ENCODE results near the gene STK24.
A peak's percentile ranks its signal among the peaks of the same experiment; 100 is the strongest.

Gene STK24

GRCh38 chr13:98459721-98460370 lies 117.1 kb downstream of the STK24 start:
- DNase-seq (ENCODE audit: low read depth, low spot score), result no peak
- TF ChIP-seq, protein P1, sequence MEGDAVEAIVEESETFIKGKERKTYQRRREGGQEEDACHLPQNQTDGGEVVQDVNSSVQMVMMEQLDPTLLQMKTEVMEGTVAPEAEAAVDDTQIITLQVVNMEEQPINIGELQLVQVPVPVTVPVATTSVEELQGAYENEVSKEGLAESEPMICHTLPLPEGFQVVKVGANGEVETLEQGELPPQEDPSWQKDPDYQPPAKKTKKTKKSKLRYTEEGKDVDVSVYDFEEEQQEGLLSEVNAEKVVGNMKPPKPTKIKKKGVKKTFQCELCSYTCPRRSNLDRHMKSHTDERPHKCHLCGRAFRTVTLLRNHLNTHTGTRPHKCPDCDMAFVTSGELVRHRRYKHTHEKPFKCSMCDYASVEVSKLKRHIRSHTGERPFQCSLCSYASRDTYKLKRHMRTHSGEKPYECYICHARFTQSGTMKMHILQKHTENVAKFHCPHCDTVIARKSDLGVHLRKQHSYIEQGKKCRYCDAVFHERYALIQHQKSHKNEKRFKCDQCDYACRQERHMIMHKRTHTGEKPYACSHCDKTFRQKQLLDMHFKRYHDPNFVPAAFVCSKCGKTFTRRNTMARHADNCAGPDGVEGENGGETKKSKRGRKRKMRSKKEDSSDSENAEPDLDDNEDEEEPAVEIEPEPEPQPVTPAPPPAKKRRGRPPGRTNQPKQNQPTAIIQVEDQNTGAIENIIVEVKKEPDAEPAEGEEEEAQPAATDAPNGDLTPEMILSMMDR (IDR thresholded peaks at IDR 0.05; ENCODE audit: low read depth, low read length), result no peak
- in situ Hi-C loops (cut with HindIII; ENCODE audit: low sequenced_read_pairs), result no loop called here
- no peak overlapping the region for H3K4me3 ChIP-seq (ENCODE audit: low read depth, low read length)

DNA sequence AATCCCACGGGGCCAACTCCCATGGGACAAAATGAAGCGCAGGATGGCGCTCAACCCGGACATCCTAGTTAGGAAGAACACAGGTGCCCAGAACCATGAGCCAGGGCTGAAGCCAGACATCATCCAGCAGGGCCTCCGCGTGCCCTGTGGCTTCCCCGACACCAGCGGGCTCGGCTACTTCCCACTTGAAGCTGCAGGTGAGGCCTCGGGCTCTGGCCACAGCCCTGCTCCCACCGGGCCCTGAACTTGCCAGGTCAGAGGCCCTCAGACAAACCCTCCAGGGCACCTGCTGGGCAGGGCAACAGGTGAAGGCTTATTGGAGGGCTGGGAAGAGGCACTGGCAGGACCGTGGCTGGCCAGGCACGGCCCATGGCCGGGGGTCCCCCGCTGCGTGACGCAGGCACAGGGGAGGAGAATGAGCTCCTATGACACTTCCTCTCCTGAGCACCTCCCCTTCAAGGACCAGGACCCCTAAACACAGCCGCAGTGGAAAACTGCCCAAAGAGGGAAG lies 117.7 kb downstream of the STK24 start:
- TF ChIP-seq, protein P1 (IDR thresholded peaks at IDR 0.05; ENCODE audit: low read depth, low read length), result no peak
- no peak for DNase-seq (ENCODE audit: low read depth, low spot score)
- no peak overlapping the region for H3K4me3 ChIP-seq (ENCODE audit: low read depth, low read length)
- in situ Hi-C loops (cut with HindIII; ENCODE audit: low sequenced_read_pairs), result no loop called here

GRCh38 chr13:98458431-98458830 lies 118.5 kb downstream of the STK24 start:
- no peak overlapping the region for H3K4me3 ChIP-seq (ENCODE audit: low read depth, low read length)
- in situ Hi-C loops (cut with HindIII; ENCODE audit: low sequenced_read_pairs), result no loop called here
- TF ChIP-seq, protein P1 (IDR thresholded peaks at IDR 0.05; ENCODE audit: low read depth, low read length), result no peak
- DNase-seq (ENCODE audit: low read depth, low spot score), result no peak

DNA sequence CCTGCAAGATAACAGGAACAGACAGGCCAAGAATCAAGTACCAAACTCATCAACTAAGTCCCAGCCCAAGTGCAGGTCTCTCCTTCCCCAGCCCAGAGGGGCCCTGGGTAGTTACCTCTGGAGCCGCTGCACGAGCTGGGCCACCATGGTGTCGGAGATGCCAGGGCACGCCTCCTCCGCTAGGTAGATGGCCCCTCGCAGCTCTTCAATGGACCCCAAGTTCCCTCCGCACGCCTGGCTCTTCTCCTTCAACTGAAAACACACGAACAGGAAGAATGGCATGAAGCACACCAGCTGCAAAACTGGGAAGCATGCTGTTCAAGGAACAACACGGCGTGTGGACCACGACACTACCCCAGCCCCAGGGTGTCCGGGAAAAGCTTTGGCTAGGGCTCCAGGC lies 119.9 kb downstream of the STK24 start:
- in situ Hi-C loops (cut with HindIII; ENCODE audit: low sequenced_read_pairs), result no loop called here
- no peak for DNase-seq (ENCODE audit: low read depth, low spot score)
- no peak overlapping the region for H3K4me3 ChIP-seq (ENCODE audit: low read depth, low read length)
- TF ChIP-seq, protein P1 (IDR thresholded peaks at IDR 0.05; ENCODE audit: low read depth, low read length), result no peak

DNA sequence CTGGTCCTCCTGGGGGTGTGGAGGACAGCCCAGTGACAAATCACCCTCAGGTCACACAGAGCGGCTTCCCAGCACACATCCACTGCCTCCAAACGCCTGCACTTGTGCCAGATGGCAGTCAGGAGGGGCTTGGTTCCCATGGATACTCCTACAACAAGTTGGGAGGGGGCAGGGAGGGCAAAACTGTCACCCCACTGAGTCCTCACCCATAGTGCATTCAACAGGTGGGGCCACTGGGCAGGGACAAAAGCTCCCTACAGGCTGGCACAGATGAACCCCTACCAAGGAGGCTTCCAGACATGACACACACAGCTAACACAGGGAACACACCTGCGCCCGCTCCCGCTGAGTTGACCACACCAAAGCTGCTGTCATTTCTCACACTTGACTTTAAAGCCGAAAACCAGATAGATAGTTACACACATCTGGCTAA lies 120.5 kb downstream of the STK24 start:
- DNase-seq (ENCODE audit: low read depth, low spot score), result no peak
- TF ChIP-seq, protein P1 (IDR thresholded peaks at IDR 0.05; ENCODE audit: low read depth, low read length), result no peak
- in situ Hi-C loops (cut with HindIII; ENCODE audit: low sequenced_read_pairs), result no loop called here
- no peak overlapping the region for H3K4me3 ChIP-seq (ENCODE audit: low read depth, low read length)

- in situ Hi-C loops (cut with HindIII; ENCODE audit: low sequenced_read_pairs), result no loop called here
- TF ChIP-seq, protein P1 (IDR thresholded peaks at IDR 0.05; ENCODE audit: low read depth, low read length), result no peak
- H3K4me3 ChIP-seq (ENCODE audit: low read depth, low read length), result no peak overlapping the region
- DNase-seq (ENCODE audit: low read depth, low spot score), result peak; percentile 87
Measured at GRCh38 chr13:98454389-98454881, 122.5 kb downstream of the STK24 start.
